Activated naive CD8-positive, alpha-beta T cell treated with anti-CD3 and anti-CD28 coated beads, Interleukin-2, amount 50 U/mL, for 24 hours (primary cell): Measurements from ENCODE around the gene RBFA.

Experiments
- ATAC-seq: fragments of 150-1000 bp; cut with Tn5 transposase; one replicate; pipeline ENCODE4 v1.10.0; 2021
- DNase-seq: peaks from one replicate; pipeline ENCODE4 v3.0.0; 2021
- H3K27ac Mint-ChIP-seq: one replicate; pipeline ENCODE4 v1.8.0; 2021; ENCODE audit warnings: mild to moderate bottlenecking, mixed read lengths
- H3K27me3 Mint-ChIP-seq: one replicate; pipeline ENCODE4 v1.8.0; 2021; ENCODE audit warnings: mixed read lengths
- H3K36me3 Mint-ChIP-seq: one replicate; pipeline ENCODE4 v1.8.0; 2021; ENCODE audit warnings: low read depth, mixed read lengths
- H3K4me1 Mint-ChIP-seq: one replicate; pipeline ENCODE4 v1.8.0; 2021; ENCODE audit warnings: mixed read lengths
- H3K4me3 Mint-ChIP-seq: one replicate; pipeline ENCODE4 v1.8.0; 2021; ENCODE audit warnings: mild to moderate bottlenecking, moderate library complexity, mixed read lengths
- H3K9me3 Mint-ChIP-seq: one replicate; pipeline ENCODE4 v1.8.0; 2021; ENCODE audit warnings: mixed read lengths

Gene RBFA

GRCh38 chr18:80074183-80074582 is 39.9 kb downstream of the RBFA start:
- DNase-seq (no peak), ATAC-seq (no peak)
- Mint-ChIP-seq H3K4me1 (no peaks in the 10 kb centered on the region), H3K9me3 (no peaks in the 10 kb centered on the region), H3K4me3 (no peak overlapping the region), H3K36me3 (no peaks in the 10 kb centered on the region), H3K27me3 (no peaks in the 10 kb centered on the region), H3K27ac (no peak overlapping the region)

- Mint-ChIP-seq H3K27ac (no peak overlapping the region), H3K36me3 (no peaks in the 10 kb centered on the region), H3K4me1 (no peaks in the 10 kb centered on the region), H3K27me3 (no peaks in the 10 kb centered on the region), H3K9me3 (no peaks in the 10 kb centered on the region), H3K4me3 (no peak overlapping the region)
- ATAC-seq: no peak
- DNase-seq: no peak
Observed at GRCh38 chr18:80074697-80075096, 40.5 kb downstream of the RBFA start.

DNA sequence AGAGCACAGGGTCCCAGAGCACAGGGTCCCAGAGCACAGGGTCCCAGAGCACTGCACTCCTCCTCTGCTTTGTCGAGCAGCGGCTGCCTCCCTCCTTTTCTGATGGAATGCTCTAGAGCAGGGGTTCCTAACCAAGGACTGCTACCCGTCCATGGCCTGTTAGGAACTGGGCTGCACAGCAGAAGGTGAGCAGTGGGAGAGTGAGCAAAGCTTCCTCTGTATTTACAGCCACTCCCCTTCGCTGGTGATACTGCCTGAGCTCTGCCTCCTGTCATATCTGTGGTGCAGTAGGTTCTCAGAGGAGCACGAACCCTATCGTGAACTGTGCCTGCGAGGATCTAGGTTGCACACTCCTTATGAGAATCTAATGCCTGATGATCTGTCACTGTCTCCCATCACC is 41.7 kb downstream of the RBFA start:
- Mint-ChIP-seq H3K4me3 (no peak overlapping the region), H3K4me1 (no peaks in the 10 kb centered on the region), H3K27me3 (peaks cover 2% of the 10 kb centered on the region), H3K9me3 (no peaks in the 10 kb centered on the region), H3K36me3 (no peaks in the 10 kb centered on the region), H3K27ac (no peak overlapping the region)
- ATAC-seq (no peak), DNase-seq (no peak)

- Mint-ChIP-seq H3K9me3 (no peaks in the 10 kb centered on the region), H3K4me1 (no peaks in the 10 kb centered on the region), H3K27me3 (peaks cover 2% of the 10 kb centered on the region), H3K4me3 (no peak overlapping the region), H3K27ac (no peak overlapping the region), H3K36me3 (no peaks in the 10 kb centered on the region)
- ATAC-seq (no peak), DNase-seq (no peak)
Observed at GRCh38 chr18:80076379-80076778, 42.1 kb downstream of the RBFA start.

DNA sequence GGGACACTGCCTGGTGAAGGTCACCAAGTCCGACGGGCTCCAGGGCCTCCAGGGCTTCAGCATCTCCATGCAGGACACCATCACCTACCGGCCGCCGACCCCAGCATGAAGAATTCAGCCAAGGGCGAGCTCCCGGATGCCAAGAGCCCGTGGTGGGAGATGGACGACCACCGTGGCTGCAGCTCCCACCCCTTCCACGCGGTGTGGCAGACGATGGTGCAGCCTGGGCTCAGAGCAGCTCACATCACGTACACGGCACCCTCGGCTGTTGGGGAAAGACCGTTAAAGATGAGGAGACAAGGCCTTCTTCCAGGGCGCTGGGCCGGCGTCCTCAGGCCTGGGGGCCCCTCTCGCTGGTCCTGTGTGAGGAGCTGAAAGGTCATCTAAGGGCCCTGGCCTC is 43.6 kb downstream of the RBFA start:
- DNase-seq (no peak), ATAC-seq (no peak)
- peaks cover 2% of the 10 kb centered on the region for H3K27me3 Mint-ChIP-seq
- no peak overlapping the region for H3K4me3 Mint-ChIP-seq
- no peaks in the 10 kb centered on the region for H3K9me3 Mint-ChIP-seq
- no peak overlapping the region for H3K27ac Mint-ChIP-seq
- H3K36me3 Mint-ChIP-seq: no peaks in the 10 kb centered on the region
- no peaks in the 10 kb centered on the region for H3K4me1 Mint-ChIP-seq
